NCI-H2196 treated with DMSO at 0.1 percent for 48 hours (cell line): Measurements from ENCODE around the gene URAD.

Experiments
- DNase-seq: peaks from one replicate; lab custom pipeline; 2025; ENCODE audit not compliant: unreplicated experiment; lab: John Stamatoyannopoulos, UW

The URAD gene

GRCh38 chr13:28000567-28000966 lies 12.1 kb upstream of the URAD start:
- DNase-seq = no peak

- DNase-seq = no peak
These were observed 9.5 kb upstream of the URAD start for GRCh38 chr13:27997904-27998522.

GRCh38 chr13:27991881-27992280 lies 3.4 kb upstream of the URAD start:
- no peak for DNase-seq

GRCh38 chr13:27985600-27985999 lies 2.9 kb downstream of the URAD start:
- DNase-seq = no peak

GRCh38 chr13:27982361-27982760 lies 6.1 kb downstream of the URAD start:
- DNase-seq = no peak

- DNase-seq = no peak
These were observed 7.3 kb downstream of the URAD start for GRCh38 chr13:27981006-27981708.

- DNase-seq = no peak
These were observed 8.1 kb downstream of the URAD start for GRCh38 chr13:27980280-27980998.

GRCh38 chr13:27979765-27980279 lies 8.7 kb downstream of the URAD start:
- no peak for DNase-seq

GRCh38 chr13:27979001-27979643 lies 9.4 kb downstream of the URAD start:
- no peak for DNase-seq

GRCh38 chr13:27978301-27978968 lies 10.1 kb downstream of the URAD start:
- no peak for DNase-seq

GRCh38 chr13:27977476-27978300 lies 10.8 kb downstream of the URAD start:
- no peak for DNase-seq

GRCh38 chr13:27976362-27977091 lies 12.0 kb downstream of the URAD start:
- DNase-seq = no peak

GRCh38 chr13:27975564-27976361 lies 12.7 kb downstream of the URAD start:
- DNase-seq = no peak

GRCh38 chr13:27973961-27974662 lies 14.4 kb downstream of the URAD start:
- DNase-seq = no peak

- DNase-seq = no peak
These were observed 15.2 kb downstream of the URAD start for GRCh38 chr13:27973291-27973690.

GRCh38 chr13:27972478-27972820 lies 16.0 kb downstream of the URAD start:
- DNase-seq = no peak

GRCh38 chr13:27971776-27972477 lies 16.6 kb downstream of the URAD start:
- no peak for DNase-seq
